HG03442 (cell line): ENCODE measurements around the gene ABHD17C.

Source experiments
- ATAC-seq: cut with Tn5 transposase; IDR thresholded peaks from one replicate; pipeline ENCODE4 v1.9.1; 2021; ENCODE audit warnings: mild to moderate bottlenecking, moderate library complexity; ENCODE audit not compliant: unreplicated experiment

ABHD17C gene

DNA sequence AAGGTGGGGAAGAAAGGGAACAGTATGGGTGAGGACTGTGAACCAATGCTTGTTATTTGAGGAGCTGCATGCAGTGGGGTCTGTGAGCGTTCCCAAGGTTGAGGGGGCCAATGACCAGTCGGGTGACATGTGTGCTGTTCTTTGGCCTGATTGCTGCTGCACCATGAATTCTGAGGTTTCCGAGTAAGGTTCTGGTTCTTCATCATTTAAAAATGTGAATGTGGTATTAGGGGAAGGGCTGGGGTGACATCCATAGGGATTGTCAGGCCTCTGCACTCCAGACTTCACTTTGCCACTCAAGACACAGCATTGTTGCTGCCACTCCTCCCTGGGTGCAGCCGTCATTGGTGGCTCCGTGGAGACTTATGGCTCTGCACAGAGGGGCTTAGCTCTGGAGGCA is 32.5 kb downstream of the ABHD17C start:
- ATAC-seq: no peak

DNA sequence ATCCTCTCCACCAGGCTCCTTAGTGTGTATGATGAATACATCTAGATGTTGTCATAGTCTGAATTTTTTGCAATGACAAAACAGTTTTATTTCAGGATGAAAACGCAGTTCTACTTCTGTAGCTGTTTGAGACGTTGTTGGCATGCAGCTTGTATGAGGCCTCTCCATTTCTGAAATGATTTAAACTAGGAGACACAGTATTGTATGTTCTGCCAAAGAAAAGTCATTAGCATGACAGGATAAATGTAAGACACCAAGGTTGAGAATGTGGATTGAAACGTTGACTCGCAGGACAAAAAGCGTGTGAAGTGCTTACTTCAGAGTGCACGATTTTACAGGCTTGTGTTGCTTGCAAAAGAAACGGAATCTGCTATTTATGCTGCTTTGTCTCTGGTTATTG is 35.3 kb downstream of the ABHD17C start:
- ATAC-seq: no peak

DNA sequence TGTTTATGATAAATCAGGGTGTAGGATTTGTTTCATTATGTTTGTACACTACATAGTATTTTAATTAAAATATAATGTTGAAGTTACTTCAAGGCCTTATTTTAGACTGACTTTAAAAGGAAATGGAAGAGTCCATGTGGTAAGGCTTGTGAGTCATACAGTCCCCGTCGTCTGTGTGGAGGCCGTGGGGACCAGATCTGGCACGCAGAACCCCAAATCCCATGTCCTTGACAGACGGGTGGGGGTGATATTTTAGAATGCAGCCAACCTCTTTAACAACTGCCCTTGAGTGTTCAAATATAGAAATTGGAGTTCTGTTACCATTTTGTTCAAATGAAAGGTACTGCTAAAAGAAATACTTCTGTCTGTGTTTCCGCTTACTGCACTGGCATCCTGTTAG is 35.8 kb downstream of the ABHD17C start:
- no peak for ATAC-seq

DNA sequence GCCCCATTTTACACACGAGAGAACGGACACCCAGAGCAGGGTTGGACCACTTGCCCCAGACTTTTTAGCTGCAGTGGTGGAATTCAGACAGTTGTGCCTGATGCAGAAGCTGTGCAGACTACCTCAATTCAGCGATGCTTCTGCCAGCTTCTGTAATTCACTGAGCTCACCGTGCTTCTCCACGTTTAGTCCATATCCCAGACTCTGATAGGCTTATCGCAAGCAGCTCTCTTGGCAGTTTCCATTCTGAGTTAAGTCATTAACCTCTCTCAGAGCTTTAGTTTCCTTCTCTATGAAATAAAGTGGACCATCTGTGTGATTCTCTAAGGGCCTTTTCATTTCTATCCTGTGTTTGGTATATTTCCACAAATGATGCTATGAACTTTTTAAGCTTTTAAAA is 37.1 kb downstream of the ABHD17C start:
- no peak for ATAC-seq

- ATAC-seq: no peak
These were observed 37.7 kb downstream of the ABHD17C start for GRCh38 chr15:80732818-80733217.

DNA sequence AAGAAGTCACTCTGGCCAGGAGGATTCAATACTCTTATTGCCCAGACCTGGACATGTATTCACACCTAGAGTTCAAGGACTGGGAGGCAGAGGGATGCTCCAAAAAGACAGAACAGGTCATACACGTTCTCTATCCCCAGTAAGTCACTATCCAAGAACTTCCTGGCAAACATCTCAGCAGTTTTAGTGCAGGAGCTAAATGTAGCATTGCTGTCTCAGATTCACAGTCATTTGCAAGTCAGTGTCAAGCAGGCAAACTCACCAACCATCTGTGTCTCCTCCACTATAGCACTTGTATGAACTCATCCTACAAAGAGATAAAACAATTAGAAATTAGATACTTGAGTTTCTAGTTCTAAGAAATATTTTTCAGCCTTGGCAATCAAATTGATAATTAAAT is 38.4 kb downstream of the ABHD17C start:
- no peak for ATAC-seq

- no peak for ATAC-seq
These were observed 40.2 kb downstream of the ABHD17C start for GRCh38 chr15:80735344-80735743.

DNA sequence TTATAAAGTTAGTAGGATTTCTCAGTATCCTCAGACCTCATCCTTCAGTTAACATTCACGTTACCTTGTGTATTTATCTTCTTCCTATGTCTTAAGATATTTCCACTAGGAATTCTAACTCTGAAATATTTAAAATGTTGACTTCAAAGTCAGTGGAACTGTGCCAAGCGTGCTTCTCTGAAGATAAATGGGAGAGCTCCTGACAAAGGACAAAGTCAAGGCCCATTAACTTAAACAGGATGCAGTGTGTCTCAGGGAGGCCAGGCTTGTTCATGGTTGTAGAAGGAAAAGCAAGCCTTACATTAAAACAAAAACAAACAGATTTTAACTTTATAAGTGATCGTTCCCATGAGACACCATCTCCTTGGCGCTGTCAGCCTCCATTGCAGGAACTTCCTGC is 41.5 kb downstream of the ABHD17C start:
- no peak for ATAC-seq

DNA sequence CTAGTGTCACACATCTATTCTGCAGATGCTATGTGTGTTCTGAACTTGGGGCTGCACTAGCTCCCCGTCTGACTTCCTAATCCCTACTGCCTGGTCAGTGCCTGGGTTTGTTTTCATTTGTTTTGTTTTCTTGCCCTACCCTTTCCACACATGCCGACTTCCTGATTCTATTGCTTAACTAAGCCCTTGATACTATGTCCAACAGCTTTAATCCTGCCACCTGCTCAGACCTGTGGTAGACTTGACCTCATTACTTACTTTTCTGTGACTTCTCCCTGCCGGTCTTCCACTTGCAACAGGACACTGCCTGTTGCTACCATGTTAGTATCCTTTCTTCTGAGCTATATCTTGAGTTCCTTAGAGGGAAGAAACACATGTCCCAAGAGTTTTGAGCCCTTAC is 44.8 kb downstream of the ABHD17C start:
- no peak for ATAC-seq

GRCh38 chr15:80742081-80742480 is 47.0 kb downstream of the ABHD17C start:
- no peak for ATAC-seq

DNA sequence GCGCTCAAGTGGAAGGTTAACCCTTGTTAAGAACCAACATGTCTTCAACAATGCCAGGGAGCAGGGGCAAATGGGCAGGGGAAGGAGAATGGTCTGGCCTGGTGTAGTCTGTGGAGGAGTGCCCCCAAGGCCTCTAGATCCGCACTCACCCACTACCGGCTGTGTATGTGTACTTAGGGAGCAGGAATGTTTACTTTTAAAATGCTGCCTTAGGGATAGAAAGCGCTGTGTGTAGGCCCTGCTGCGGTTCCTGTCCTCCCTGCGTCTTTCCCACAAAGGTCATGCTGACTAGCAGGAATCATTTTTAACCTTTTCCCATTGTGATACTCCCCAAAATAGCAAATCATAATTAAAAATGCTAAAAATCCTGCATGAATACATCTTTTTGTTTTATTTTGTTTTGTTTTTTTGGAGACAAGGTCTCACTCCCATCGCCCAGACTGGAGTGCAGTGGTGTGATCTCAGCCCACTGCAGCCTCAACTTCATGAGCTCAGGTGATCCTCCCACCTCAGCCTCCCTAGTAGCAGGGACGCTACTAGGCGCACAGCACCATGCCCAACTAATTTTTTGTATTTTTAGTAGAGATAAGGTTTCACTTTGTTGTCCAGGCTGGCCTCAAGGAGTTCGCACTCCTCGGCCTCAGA is 48.2 kb downstream of the ABHD17C start:
- ATAC-seq: no peak

DNA sequence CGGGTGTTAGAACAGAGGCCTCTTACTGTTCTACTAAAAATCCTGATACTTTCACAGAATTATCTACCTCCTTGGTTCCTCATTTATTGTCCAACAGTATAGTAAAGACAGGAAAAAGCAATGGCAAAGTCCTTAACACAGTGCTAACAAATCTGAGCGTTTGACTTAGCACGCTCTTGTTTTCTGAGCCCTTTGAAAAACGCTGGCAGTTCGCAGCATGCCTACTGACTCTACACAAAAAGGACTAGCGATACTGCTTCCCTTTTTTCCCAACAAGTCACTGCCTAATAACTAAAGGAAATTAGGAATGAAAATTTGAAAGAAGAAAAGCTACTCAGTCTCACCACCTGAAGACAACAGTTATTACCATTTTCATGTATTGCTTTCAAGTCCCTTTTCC is 49.3 kb downstream of the ABHD17C start:
- no peak for ATAC-seq

DNA sequence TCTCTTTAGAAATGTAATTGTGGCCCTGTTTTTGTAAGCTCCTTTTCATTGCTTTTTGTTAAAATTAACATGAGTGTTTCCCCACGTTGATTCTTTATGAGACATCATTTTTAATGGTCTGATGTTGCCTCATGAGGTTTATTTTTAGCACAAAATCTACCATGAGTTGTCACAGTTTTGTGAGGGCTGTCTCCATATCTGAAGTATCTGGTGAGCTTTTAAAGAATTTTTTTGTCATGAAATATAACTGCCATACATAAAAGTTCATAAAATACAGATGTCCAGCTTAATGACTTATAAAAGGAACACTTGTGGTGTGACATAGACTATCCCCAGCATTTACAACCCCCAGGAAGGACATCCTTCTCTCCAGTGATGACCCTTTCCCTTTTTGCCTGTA is 49.7 kb downstream of the ABHD17C start:
- no peak for ATAC-seq

DNA sequence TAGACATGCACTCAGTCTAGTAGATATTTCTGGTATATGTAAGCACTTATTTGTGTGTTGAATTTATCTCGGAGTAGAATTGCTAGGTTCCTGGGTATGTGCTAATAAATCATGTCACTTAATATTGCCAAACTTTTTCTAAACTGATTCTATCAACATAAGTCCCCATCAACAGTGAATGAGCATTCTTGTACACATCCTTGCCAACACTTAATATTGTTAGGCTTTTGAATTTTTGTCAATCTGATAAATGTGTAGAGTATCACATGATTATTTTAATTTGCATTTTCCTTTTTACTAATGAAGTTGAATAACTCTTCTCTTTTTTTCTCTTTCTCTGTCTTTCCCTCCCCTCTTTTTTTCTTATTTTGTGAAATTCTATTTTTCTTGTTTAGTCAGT is 50.8 kb downstream of the ABHD17C start:
- no peak for ATAC-seq

DNA sequence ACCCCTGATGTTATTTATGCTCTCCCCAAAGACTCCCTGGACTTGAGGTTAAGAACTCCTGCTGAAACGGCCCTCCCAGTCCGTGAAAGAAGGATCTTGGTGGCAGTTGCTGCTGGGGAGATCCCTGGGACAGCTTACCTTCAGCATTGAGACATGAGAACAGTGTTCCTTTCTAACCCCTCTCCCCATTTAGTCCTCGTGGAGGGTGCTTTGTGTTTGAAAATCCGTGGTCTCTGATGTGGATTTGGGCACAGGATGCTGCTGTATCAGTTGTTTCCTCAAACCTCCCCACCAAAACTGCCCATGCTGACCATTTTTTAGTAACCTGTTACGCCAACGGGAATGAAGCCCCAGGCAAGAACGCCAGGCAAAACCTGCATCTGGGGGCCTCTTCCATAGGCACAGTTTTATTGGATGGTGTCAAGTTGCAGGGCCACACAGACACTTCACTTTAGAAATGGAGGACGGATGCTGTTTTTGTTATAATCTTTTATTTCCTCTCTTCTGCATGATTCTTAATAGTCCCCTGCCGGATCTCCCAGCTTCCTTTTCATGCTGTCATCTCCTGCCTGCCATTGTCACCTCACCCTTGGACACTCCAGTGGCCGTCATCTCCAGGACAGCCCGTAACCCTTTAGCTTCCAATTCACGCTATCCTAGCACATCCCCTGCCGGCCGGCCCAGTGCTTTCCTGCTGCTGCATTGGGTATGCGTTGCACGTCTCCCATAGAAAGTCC is 52.4 kb downstream of the ABHD17C start:
- no peak for ATAC-seq

DNA sequence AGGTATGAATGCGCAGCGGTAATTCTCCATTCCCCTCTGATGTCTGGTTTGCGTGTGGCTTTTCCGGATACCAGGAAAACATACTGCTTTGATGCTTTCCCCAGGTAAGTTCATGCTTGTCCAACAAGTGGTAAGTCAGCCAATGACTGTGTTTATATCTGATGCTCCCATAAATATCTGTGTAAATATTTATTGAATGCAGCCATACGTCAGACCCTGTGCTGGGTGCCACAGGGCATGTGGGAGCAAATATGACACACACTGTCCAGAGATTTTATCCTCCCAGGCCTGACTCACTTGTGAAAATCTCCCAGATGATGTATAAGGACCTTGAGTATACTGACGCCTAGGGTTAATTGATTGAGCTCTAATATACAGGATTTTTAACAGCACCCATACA is 54.5 kb downstream of the ABHD17C start:
- no peak for ATAC-seq

DNA sequence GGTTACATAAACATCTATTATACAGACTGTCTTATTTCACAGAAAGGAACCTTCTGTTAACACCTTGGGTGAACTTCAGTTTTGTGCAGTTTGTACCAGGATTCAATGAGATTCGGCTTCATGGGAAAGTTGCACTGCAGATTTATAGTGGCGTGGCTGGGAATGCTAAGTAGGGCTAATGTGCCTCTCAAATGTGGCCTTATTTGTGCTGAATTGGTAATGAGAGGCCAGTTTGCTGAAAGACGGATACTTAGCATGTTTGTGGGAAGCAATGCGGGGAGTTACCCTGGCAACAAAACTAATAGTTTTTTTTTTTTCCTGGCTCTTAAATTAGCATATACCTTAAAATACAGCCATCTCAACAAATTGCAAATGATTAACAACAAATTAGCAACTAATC is 55.5 kb downstream of the ABHD17C start:
- no peak for ATAC-seq

GRCh38 chr15:80752204-80752603 is 57.1 kb downstream of the ABHD17C start:
- ATAC-seq: no peak

DNA sequence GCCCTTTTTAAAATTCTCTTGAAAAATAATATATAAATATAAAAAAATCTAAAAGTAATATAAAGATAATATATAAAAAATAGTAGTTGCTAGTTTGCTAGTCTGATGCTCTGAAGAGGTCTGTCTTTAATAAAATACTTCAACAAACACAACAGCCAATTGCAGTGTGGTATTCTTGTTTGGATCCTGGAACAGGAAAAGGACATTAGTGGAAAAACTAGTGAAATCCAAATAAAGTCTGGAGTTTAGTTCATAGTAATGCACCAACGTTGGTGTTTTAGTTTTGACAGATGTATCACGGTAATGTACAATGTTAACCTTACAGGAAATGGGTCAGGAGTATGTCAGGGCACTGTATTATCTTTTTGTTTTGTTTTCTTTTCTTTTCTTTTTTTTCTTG is 58.1 kb downstream of the ABHD17C start:
- ATAC-seq: no peak

- ATAC-seq: no peak
These were observed 58.9 kb downstream of the ABHD17C start for GRCh38 chr15:80754014-80754413.

DNA sequence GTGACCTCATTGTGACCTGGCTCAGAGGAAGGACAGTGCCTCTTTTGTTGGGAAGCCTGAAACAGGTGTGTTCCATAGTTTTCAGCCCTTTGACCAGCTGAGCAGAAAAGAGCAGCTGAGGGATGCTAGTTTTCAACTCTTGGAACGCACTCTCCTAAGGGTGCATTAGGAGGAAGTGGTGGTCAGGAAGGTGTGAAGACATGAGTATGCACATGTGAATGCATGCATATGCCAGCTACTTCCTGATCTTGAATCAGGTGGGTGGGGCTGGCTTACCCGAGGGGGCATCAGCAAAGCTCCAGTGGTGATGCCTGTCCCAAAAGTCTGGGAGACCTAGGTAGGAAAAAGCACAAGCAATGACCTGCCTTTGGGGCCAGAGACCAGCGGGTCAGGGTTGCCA is 60.8 kb downstream of the ABHD17C start:
- no peak for ATAC-seq

GRCh38 chr15:80758130-80758745 is 63.1 kb downstream of the ABHD17C start:
- ATAC-seq: no peak
